Panc1 (cell line): Measurements from ENCODE around the gene CCDC192. TPM values are rescaled to one million over a fixed set of nuclear protein-coding genes. Genes with fewer than 3 reads are reported as not detected.

Experiments
- ATAC-seq: fragments of 200-7000 bp; cut with Tn5 transposase; 2 replicates; pipeline ENCODE4 v1.9.1; 2020; ENCODE audit warnings: mild to moderate bottlenecking, moderate library complexity
- BruUV-seq: library from RNA; stranded (reverse); fragments of 400-500 nt; replicated peaks from 2 replicates; lab custom pipeline; 2021; lab: Mats Ljungman, UMichigan
- CTCF ChIA-PET: fragments of 300-600 bp; sonication (Branson Sonifier 250); formaldehyde crosslinking; loops from one replicate; lab custom pipeline; 2022; ENCODE audit warnings: antibody characterized with exemption; lab: Charles Lee
- POLR2A ChIA-PET: fragments of 300-600 bp; sonication (Branson Sonifier 250); formaldehyde crosslinking; loops from one replicate; lab custom pipeline; 2022; ENCODE audit warnings: antibody characterized with exemption; lab: Charles Lee
- DNase-seq: peaks from one replicate; pipeline ENCODE4 v3.0.0-alpha.2; 2010; ENCODE audit warnings: low read depth, low spot score
- H3K27ac ChIP-seq: 2 replicates; pipeline ENCODE4 v1.5.1; 2011; ENCODE audit warnings: mild to moderate bottlenecking, low read length, inconsistent platforms
- H3K27me3 ChIP-seq: fragments of 200-500 bp; sonication (Bioruptor generic); 2 replicates; pipeline ENCODE4 v1.6.0; 2014; ENCODE audit warnings: low read length, inconsistent platforms; ENCODE audit not compliant: control insufficient read depth, insufficient read depth
- H3K36me3 ChIP-seq: fragments of 200-500 bp; sonication (Bioruptor generic); 2 replicates; pipeline ENCODE4 v1.5.1; 2014; ENCODE audit warnings: inconsistent platforms, mild to moderate bottlenecking, low read length, moderate library complexity; ENCODE audit not compliant: control insufficient read depth, insufficient read depth
- H3K4me1 ChIP-seq: 2 replicates; pipeline ENCODE4 v1.5.1; 2011; ENCODE audit warnings: inconsistent platforms, mild to moderate bottlenecking, low read length, moderate library complexity; ENCODE audit not compliant: control insufficient read depth, insufficient read depth
- H3K4me3 ChIP-seq, 2 experiments: 2 replicates each; pipeline ENCODE4 v1.5.1; 2011 to 2012; ENCODE audit warnings: low read depth in 2 of 2, low read length in 2 of 2, mild to moderate bottlenecking in 2 of 2, inconsistent platforms in 1 of 2, moderate library complexity in 1 of 2
- H3K9me3 ChIP-seq: fragments of 200-500 bp; sonication (Bioruptor generic); 2 replicates; pipeline ENCODE4 v1.5.1; 2014; ENCODE audit warnings: low read depth, mild to moderate bottlenecking, inconsistent platforms, low read length, moderate library complexity; ENCODE audit not compliant: control insufficient read depth, insufficient read depth
- POLR2AphosphoS5 ChIP-seq: IDR thresholded peaks from 2 replicates; pipeline ENCODE4 v1.6.1; 2012; ENCODE audit warnings: mild to moderate bottlenecking, low read depth, low read length, moderate library complexity
- SIN3A ChIP-seq: IDR thresholded peaks from 2 replicates; pipeline ENCODE4 v1.6.1; 2012; ENCODE audit warnings: low read depth, mild to moderate bottlenecking, low read length, moderate library complexity, borderline replicate concordance; ENCODE audit not compliant: insufficient read depth
- TCF7L2 ChIP-seq: IDR thresholded peaks from 2 replicates; pipeline ENCODE4 v1.6.1; 2011; ENCODE audit warnings: mild to moderate bottlenecking, low read depth, low read length, inconsistent platforms
- in situ Hi-C: cut with HindIII; loops from 2 replicates; pipeline ENCODE4 v1.10.0; 2016; ENCODE audit warnings: low sequenced_read_pairs, low pct_unique_long_range_greater_than_20kb
- intact Hi-C: fragments of 100-400 bp; cut with micrococcal nuclease; formaldehyde crosslinking; loops from one replicate; pipeline ENCODE4 v1.10.0; 2022; ENCODE audit not compliant: unreplicated experiment
- total RNA-seq: library from RNA; stranded (reverse); gene quantifications from one replicate; pipeline ENCODE4 v1.2.1, GENCODE V29; 2021; ENCODE audit not compliant: unreplicated experiment
- TF ChIP-seq, protein P1 (sequence below): fragments of 450-650 bp; IDR thresholded peaks from 2 replicates; pipeline ENCODE4 v1.5.1; 2017; ENCODE audit warnings: mild to moderate bottlenecking
- TF ChIP-seq, protein P2 (sequence below), 2 experiments: IDR thresholded peaks; 2 replicates each; pipeline ENCODE4 v1.6.1; 2011 to 2012; ENCODE audit warnings: low read depth in 2 of 2, control low read depth in 1 of 2, low read length in 1 of 2, mild to moderate bottlenecking in 1 of 2, moderate library complexity in 1 of 2; ENCODE audit not compliant: insufficient read depth in 1 of 2

Gene CCDC192
- total RNA-seq, 1 experiment from 2014 or later = not detected

DNA sequence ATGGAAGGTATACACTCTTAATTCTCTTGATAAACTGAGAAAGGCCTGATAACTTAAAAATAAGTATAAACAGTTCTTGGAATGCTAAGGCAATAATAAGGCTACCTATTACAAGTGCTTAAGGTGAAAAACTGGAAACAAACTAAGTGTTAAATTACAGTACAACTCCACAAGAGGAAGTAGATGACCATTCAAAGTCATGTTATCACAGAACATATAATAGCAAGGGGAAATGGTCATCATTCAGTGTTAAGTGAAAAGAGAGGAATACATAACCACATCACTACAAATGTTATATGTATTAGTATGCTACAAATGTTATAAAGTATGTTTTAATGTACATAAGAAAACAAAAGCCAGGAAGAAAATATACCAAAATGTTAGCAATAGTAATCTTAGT, 135.9 kb downstream of the CCDC192 start:
- in situ Hi-C loops = no loop called here
- H3K36me3 ChIP-seq = no peaks in the 10 kb centered on the region
- no peak overlapping the region for H3K27ac ChIP-seq
- intact Hi-C loops = no loop called here
- CTCF ChIA-PET = no interaction called here
- ATAC-seq (no peak), DNase-seq (no peak)
- H3K27me3 ChIP-seq = no peaks in the 10 kb centered on the region
- no peaks in the 10 kb centered on the region for H3K9me3 ChIP-seq
- BruUV-seq = no TSS peak
- no peak overlapping the region for H3K4me3 ChIP-seq
- TF ChIP-seq, protein P1, sequence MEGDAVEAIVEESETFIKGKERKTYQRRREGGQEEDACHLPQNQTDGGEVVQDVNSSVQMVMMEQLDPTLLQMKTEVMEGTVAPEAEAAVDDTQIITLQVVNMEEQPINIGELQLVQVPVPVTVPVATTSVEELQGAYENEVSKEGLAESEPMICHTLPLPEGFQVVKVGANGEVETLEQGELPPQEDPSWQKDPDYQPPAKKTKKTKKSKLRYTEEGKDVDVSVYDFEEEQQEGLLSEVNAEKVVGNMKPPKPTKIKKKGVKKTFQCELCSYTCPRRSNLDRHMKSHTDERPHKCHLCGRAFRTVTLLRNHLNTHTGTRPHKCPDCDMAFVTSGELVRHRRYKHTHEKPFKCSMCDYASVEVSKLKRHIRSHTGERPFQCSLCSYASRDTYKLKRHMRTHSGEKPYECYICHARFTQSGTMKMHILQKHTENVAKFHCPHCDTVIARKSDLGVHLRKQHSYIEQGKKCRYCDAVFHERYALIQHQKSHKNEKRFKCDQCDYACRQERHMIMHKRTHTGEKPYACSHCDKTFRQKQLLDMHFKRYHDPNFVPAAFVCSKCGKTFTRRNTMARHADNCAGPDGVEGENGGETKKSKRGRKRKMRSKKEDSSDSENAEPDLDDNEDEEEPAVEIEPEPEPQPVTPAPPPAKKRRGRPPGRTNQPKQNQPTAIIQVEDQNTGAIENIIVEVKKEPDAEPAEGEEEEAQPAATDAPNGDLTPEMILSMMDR = no peak
- TF ChIP-seq POLR2AphosphoS5 (no peak), TCF7L2 (no peak), SIN3A (no peak)
- TF ChIP-seq, protein P2, sequence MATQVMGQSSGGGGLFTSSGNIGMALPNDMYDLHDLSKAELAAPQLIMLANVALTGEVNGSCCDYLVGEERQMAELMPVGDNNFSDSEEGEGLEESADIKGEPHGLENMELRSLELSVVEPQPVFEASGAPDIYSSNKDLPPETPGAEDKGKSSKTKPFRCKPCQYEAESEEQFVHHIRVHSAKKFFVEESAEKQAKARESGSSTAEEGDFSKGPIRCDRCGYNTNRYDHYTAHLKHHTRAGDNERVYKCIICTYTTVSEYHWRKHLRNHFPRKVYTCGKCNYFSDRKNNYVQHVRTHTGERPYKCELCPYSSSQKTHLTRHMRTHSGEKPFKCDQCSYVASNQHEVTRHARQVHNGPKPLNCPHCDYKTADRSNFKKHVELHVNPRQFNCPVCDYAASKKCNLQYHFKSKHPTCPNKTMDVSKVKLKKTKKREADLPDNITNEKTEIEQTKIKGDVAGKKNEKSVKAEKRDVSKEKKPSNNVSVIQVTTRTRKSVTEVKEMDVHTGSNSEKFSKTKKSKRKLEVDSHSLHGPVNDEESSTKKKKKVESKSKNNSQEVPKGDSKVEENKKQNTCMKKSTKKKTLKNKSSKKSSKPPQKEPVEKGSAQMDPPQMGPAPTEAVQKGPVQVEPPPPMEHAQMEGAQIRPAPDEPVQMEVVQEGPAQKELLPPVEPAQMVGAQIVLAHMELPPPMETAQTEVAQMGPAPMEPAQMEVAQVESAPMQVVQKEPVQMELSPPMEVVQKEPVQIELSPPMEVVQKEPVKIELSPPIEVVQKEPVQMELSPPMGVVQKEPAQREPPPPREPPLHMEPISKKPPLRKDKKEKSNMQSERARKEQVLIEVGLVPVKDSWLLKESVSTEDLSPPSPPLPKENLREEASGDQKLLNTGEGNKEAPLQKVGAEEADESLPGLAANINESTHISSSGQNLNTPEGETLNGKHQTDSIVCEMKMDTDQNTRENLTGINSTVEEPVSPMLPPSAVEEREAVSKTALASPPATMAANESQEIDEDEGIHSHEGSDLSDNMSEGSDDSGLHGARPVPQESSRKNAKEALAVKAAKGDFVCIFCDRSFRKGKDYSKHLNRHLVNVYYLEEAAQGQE (IDR thresholded peaks at IDR 0.05; ENCODE audit: insufficient read depth in 1 of 2, low read depth in 2 of 2, low read length in 1 of 2) = no peak
- no peaks in the 10 kb centered on the region for H3K4me1 ChIP-seq
- POLR2A ChIA-PET = no interaction called here

DNA sequence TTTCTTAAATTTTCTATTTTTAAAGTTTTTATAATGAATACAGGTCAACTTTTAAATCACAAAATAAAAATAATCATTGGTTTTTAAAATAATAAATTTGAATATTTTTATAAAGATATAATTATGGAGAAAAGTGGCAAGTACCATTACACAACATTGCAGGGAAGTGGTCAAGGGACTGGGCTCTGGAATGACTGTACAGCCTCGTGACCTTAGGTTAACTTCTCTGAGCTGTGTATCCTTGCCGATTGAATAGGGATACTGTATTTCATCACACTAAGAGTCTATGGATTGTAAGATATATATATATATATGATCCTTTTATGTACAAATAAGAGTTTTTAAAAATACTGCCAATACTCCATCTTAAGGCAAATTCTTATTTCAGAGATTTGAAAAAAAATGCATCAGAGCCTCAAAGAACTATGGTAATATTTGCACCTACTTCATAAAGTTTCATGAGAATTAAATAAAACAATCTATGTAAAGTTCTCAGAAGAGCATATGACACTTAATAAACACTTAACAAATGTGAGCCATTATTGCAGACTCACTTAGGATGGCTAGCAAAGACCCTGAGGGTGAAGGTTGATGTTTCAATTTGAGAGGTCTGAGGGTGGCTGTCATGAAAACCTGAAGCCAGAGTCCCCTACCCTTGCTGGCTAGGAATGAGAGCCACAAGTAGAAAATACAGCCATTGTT, 136.5 kb downstream of the CCDC192 start:
- no peaks in the 10 kb centered on the region for H3K9me3 ChIP-seq
- intact Hi-C loops = no loop called here
- no peaks in the 10 kb centered on the region for H3K27me3 ChIP-seq
- TF ChIP-seq POLR2AphosphoS5 (no peak), TCF7L2 (no peak), SIN3A (no peak)
- TF ChIP-seq, protein P1 = no peak
- no peaks in the 10 kb centered on the region for H3K4me1 ChIP-seq
- BruUV-seq = no TSS peak
- no peak overlapping the region for H3K27ac ChIP-seq
- H3K4me3 ChIP-seq = no peak overlapping the region
- ATAC-seq = no peak
- DNase-seq = no peak
- H3K36me3 ChIP-seq = no peaks in the 10 kb centered on the region
- CTCF ChIA-PET = no interaction called here
- POLR2A ChIA-PET = no interaction called here
- in situ Hi-C loops = no loop called here
